Measurements from ENCODE around the gene KSR2. TPM values are rescaled to one million over a fixed set of nuclear protein-coding genes. Genes with fewer than 3 reads are reported as not detected.

The KSR2 gene
- total RNA-seq, 1 donor from 2014 or later, result 0.25 TPM

DNA sequence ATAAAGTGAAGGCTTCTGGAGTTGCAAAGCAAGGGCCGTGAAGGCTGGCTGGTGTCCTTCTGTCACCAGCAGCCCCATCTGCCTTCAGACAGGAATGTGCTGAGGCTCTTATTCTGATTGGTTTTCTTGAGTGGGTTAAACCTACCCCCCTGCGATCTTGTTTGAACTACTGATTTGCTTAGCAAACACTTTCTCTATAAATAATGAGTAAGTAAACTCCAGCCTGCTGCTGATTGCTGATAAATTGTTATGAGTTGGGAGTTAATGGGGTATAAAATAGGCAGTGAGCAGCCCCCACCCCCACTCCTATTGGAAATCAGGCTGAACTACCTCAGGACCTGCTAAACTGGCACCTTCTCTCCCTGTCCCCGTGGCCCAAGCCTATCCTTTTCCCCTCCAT, 461.2 kb downstream of the KSR2 start:
- no peaks in the 10 kb centered on the region for H3K36me3 ChIP-seq
- H3K4me1 ChIP-seq, result no peaks in the 10 kb centered on the region
- intact Hi-C loops (cut with DNase I), result no loop called here
- no peak for TF ChIP-seq POLR2AphosphoS5 (IDR thresholded peaks at IDR 0.05; ENCODE audit: insufficient read depth in 1 of 2, low read depth in 1 of 2)
- TF ChIP-seq POLR2A (IDR thresholded peaks at IDR 0.05), result no peak
- TF ChIP-seq, protein P1, sequence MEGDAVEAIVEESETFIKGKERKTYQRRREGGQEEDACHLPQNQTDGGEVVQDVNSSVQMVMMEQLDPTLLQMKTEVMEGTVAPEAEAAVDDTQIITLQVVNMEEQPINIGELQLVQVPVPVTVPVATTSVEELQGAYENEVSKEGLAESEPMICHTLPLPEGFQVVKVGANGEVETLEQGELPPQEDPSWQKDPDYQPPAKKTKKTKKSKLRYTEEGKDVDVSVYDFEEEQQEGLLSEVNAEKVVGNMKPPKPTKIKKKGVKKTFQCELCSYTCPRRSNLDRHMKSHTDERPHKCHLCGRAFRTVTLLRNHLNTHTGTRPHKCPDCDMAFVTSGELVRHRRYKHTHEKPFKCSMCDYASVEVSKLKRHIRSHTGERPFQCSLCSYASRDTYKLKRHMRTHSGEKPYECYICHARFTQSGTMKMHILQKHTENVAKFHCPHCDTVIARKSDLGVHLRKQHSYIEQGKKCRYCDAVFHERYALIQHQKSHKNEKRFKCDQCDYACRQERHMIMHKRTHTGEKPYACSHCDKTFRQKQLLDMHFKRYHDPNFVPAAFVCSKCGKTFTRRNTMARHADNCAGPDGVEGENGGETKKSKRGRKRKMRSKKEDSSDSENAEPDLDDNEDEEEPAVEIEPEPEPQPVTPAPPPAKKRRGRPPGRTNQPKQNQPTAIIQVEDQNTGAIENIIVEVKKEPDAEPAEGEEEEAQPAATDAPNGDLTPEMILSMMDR (IDR thresholded peaks at IDR 0.05), result no peak
- no peaks in the 10 kb centered on the region for H3K27me3 ChIP-seq
- H3K27ac ChIP-seq, result no peak overlapping the region
- H3K9me3 ChIP-seq, result no peaks in the 10 kb centered on the region
- no peak overlapping the region for H3K4me3 ChIP-seq
- DNase-seq (ENCODE audit: extremely low spot score in 2 of 2), result no peak

DNA sequence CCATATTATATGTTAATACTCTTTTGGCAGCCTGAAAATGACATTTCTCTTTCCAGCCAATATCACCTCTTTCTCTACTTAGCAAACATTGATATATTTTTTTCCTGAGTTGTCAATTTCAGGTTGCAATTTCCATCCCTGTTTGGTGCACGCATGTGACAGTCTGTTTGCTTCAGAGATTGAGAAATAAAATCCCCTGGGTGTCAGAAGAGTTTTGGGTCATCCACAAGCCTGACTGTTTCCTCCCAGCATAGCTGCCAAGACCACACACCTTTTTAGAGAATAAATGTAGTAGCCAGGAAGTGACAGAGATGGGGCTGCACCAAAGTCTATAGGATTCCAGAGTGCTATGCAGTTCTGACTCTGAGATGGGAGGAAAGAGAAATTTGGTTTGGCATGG, 462.5 kb downstream of the KSR2 start:
- Histone ChIP-seq H3K36me3 (no peaks in the 10 kb centered on the region), H3K27me3 (no peaks in the 10 kb centered on the region), H3K27ac (no peak overlapping the region), H3K4me3 (no peak overlapping the region), H3K4me1 (no peaks in the 10 kb centered on the region), H3K9me3 (no peaks in the 10 kb centered on the region)
- no peak for DNase-seq (ENCODE audit: extremely low spot score in 2 of 2)
- TF ChIP-seq, protein P1 (IDR thresholded peaks at IDR 0.05), result no peak
- TF ChIP-seq POLR2A (IDR thresholded peaks at IDR 0.05) (no peak), POLR2AphosphoS5 (IDR thresholded peaks at IDR 0.05; ENCODE audit: insufficient read depth in 1 of 2, low read depth in 1 of 2) (no peak)
- intact Hi-C loops (cut with DNase I), result no loop called here

DNA sequence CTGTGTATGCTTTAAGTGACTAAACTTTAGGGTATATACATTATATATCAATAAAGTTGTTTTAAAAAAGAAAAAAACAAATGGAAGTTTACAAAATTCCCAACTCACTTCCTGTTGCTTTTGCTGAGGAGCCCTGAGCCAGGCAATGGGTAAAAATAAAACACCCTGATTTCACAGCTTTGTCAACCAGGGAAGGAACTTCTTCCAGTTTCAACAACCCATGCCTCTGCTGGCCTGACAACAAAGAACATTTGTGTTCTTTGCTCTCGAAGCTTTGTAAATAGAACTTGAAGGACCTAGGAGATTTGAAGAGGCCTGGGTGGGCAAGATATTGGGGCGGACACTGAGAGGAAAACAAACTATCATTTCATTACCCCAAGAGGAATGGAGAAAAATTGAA, 466.2 kb downstream of the KSR2 start:
- TF ChIP-seq POLR2AphosphoS5 (IDR thresholded peaks at IDR 0.05; ENCODE audit: insufficient read depth in 1 of 2, low read depth in 1 of 2) (no peak), POLR2A (IDR thresholded peaks at IDR 0.05) (no peak)
- TF ChIP-seq, protein P1 (IDR thresholded peaks at IDR 0.05), result no peak
- no peaks in the 10 kb centered on the region for H3K4me1 ChIP-seq
- no peak for DNase-seq (ENCODE audit: extremely low spot score in 2 of 2)
- intact Hi-C loops (cut with DNase I), result no loop called here
- H3K27ac ChIP-seq, result no peak overlapping the region
- no peaks in the 10 kb centered on the region for H3K27me3 ChIP-seq
- H3K36me3 ChIP-seq, result no peaks in the 10 kb centered on the region
- H3K9me3 ChIP-seq, result no peaks in the 10 kb centered on the region
- no peak overlapping the region for H3K4me3 ChIP-seq

DNA sequence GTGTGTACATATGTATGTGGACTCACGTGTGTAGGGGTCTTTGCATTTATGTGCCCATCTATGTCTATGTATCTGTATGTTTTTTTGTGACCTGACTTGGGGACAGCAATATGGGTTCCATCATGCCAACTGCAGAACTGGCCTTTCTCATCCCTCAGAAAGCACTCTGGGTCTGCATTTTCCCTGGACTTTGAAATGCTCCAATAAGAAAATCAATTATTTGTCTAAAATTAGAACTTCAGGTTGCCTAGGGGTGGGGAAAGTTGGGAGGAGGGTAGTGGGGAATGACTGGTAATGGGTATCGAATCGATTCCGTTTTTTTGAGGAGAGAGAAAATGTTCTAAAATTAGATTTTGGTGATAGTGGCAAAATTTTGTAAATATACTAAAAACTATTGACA, 466.6 kb downstream of the KSR2 start:
- H3K9me3 ChIP-seq, result no peaks in the 10 kb centered on the region
- no peak overlapping the region for H3K27ac ChIP-seq
- H3K4me1 ChIP-seq, result no peaks in the 10 kb centered on the region
- no peaks in the 10 kb centered on the region for H3K27me3 ChIP-seq
- intact Hi-C loops (cut with DNase I), result no loop called here
- H3K4me3 ChIP-seq, result no peak overlapping the region
- TF ChIP-seq POLR2A (IDR thresholded peaks at IDR 0.05), result no peak
- TF ChIP-seq, protein P1 (IDR thresholded peaks at IDR 0.05), result no peak
- TF ChIP-seq POLR2AphosphoS5 (IDR thresholded peaks at IDR 0.05; ENCODE audit: insufficient read depth in 1 of 2, low read depth in 1 of 2), result no peak
- DNase-seq (ENCODE audit: extremely low spot score in 2 of 2), result no peak
- no peaks in the 10 kb centered on the region for H3K36me3 ChIP-seq

DNA sequence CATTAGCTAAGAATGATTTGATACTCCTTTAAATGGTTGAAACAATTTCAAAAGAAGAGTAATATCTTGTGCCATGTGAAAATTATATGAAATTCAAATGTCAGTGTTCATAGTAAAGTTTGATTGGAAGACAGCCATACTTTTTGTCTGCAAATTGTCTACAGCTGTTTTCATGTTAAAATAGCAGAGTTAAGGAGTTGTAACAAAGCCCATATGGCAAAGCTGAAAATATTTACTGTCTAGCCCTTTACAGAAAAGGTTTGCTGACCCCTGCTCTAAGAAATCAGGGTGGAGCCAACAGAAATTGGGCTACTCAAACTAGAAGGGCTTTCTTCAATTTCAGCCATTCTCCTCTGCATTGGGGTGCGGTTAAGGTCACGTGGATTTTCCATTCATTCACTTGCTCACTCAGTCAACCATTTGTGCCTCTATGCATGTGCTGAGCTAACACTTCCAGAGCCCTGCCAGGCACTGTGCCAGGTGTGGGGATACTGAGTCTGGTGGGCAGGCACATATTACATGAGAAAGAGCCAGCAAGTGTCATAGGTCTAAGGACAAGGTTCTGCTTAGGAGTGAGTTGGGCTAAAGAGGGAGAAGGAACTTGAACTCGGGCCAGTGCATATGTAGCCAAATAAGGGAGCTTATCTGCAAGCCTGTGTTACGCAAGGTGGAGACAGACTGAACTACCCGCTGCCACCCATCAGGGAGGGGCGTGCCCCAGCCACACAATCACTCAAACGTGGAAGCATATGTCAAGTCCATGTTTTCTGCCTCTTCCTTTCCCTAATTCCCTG, 467.5 kb downstream of the KSR2 start:
- Histone ChIP-seq H3K4me3 (no peak overlapping the region), H3K27me3 (no peaks in the 10 kb centered on the region), H3K9me3 (no peaks in the 10 kb centered on the region), H3K4me1 (no peaks in the 10 kb centered on the region), H3K36me3 (no peaks in the 10 kb centered on the region), H3K27ac (no peak overlapping the region)
- TF ChIP-seq, protein P1 (IDR thresholded peaks at IDR 0.05), result no peak
- TF ChIP-seq POLR2A (IDR thresholded peaks at IDR 0.05) (no peak), POLR2AphosphoS5 (IDR thresholded peaks at IDR 0.05; ENCODE audit: insufficient read depth in 1 of 2, low read depth in 1 of 2) (no peak)
- intact Hi-C loops (cut with DNase I), result no loop called here
- DNase-seq (ENCODE audit: extremely low spot score in 2 of 2), result no peak
